ENCODE results near the gene MLN. TPM values are rescaled to one million over a fixed set of nuclear protein-coding genes. Genes with fewer than 3 reads are reported as not detected.

Gene MLN
- total RNA-seq, 1 experiment from 2014 or later, result not detected

GRCh38 chr6:33763483-33763882 lies 40.3 kb downstream of the MLN start:
- no peak overlapping the region for H3K4me2 ChIP-seq (ENCODE audit: insufficient read depth, insufficient read length, low read length)
- H3K9me3 ChIP-seq (ENCODE audit: control insufficient read depth, low read depth, low read length), result no peaks in the 10 kb centered on the region
- H4K8ac ChIP-seq (replicated peaks; ENCODE audit: insufficient read length, low read depth, low read length), result no peak overlapping the region
- no peaks in the 10 kb centered on the region for H3K79me1 ChIP-seq (ENCODE audit: insufficient read depth, low read depth, low read length, poor library complexity, severe bottlenecking)
- H2AK5ac ChIP-seq (ENCODE audit: insufficient read length, low read length), result no peak overlapping the region
- H3K56ac ChIP-seq (ENCODE audit: insufficient read length, low read depth, low read length), result no peak overlapping the region
- H3T11ph ChIP-seq (ENCODE audit: low read length), result no peak overlapping the region
- no peak overlapping the region for H2BK120ac ChIP-seq (ENCODE audit: low read depth, low read length, poor library complexity, severe bottlenecking)
- H3K4me3 Mint-ChIP-seq, result no peak overlapping the region
- H3K4me1 Mint-ChIP-seq, result peaks cover 8 to 14% of the 10 kb centered on the region in 2 experiments
- TF ChIP-seq CTCF (conservative IDR thresholded peaks at IDR 0.05), result no peak
- H3K79me2 ChIP-seq (ENCODE audit: insufficient read depth, low read length), result no peaks in the 10 kb centered on the region
- H3K23ac ChIP-seq (ENCODE audit: insufficient read length, low read depth, low read length), result no peak overlapping the region
- H3K14ac ChIP-seq (ENCODE audit: insufficient read depth, low read length), result no peak overlapping the region
- H4K5ac ChIP-seq (ENCODE audit: insufficient read length, low read depth, low read length), result no peak overlapping the region
- H3K23me2 ChIP-seq (ENCODE audit: insufficient read length, low read depth, low read length, poor library complexity, severe bottlenecking), result no peaks in the 10 kb centered on the region
- WGBS (ENCODE audit: extremely low coverage, insufficient read length, low lambda C conversion rate), result no CpG with 5 or more reads among the region's 6 CpGs
- no peak overlapping the region for H2BK5ac ChIP-seq (ENCODE audit: insufficient read length, low read length)
- H3K9ac ChIP-seq (ENCODE audit: extremely low read depth, insufficient read length, low read length), result no peak overlapping the region
- H2BK20ac ChIP-seq (ENCODE audit: low read depth, low read length, poor library complexity, severe bottlenecking), result no peak overlapping the region
- H3K4ac ChIP-seq (ENCODE audit: low read depth, low read length), result no peak overlapping the region
- no peak overlapping the region for H2BK15ac ChIP-seq (ENCODE audit: low read depth, low read length)
- DNase-seq, result no peak
- H3K27ac Mint-ChIP-seq, result no peak overlapping the region
- H3K27ac ChIP-seq (ENCODE audit: insufficient read length, low read depth, low read length), result no peak overlapping the region
- H3K36me3 Mint-ChIP-seq (ENCODE audit: insufficient read depth in 1 of 3, low read depth in 3 of 3), result no peaks in the 10 kb centered on the region; a peak in 1 of 7 replicates
- peaks cover 0 to 3% of the 10 kb centered on the region in 2 experiments; a peak in 2 of 5 replicates for H3K9me3 Mint-ChIP-seq
- no peak overlapping the region for H4K91ac ChIP-seq (ENCODE audit: insufficient read length, low read depth, low read length)
- H2BK12ac ChIP-seq (ENCODE audit: insufficient read length, low read depth, low read length), result no peak overlapping the region
- peaks cover 9% of the 10 kb centered on the region for H3K27me3 Mint-ChIP-seq (ENCODE audit: low read depth)
- peaks cover 2% of the 10 kb centered on the region; the same call in 1 of the 2 replicates for H3K4me1 ChIP-seq (ENCODE audit: insufficient read depth, low read length)
- H4K20me1 ChIP-seq (ENCODE audit: control insufficient read depth, insufficient read depth, insufficient read length), result no peaks in the 10 kb centered on the region
- H3K18ac ChIP-seq (ENCODE audit: insufficient read length, low read depth, low read length), result no peak overlapping the region
- H2AFZ ChIP-seq (ENCODE audit: low read length), result no peak overlapping the region
- no peaks in the 10 kb centered on the region for H3K27me3 ChIP-seq (ENCODE audit: insufficient read depth, low read length)

All from H9 (cell line).